HG03520 (cell line): ENCODE results near the gene SAMD1.
A peak's percentile ranks its signal among the peaks of the same experiment; 100 is the strongest.

Experiments used
- ATAC-seq: cut with Tn5 transposase; IDR thresholded peaks from one replicate; pipeline ENCODE4 v1.9.1; 2021; ENCODE audit warnings: mild to moderate bottlenecking, moderate library complexity; ENCODE audit not compliant: unreplicated experiment

Gene SAMD1

DNA sequence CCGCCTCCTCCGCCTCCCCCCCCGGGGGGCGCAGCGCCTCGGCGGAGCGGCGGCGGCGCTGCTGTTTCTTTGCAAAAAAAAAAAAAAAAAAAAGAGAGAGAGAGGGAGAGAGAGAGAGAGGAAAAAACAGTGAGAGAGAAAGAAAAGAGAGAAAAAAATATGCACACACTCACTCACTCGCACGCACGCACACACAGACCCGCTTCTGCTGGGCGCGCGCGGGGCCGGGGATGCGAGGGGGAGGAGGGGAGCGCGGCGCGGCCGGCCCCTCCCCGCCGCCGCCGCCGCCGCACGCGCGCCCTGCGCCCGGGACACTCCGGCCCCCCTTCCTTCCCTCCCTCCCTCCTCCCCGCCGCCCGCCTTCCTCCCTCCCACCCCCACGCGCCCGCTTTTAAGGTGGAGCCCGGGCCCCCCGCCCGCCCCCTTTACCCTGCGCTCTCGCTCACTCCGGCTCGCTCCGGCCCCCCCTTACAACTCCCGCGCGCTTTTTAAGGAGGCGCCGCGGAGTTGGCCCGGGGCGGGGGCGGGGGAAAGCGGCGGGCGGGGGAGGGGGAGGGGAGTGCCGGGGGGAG, at the start of gene SAMD1:
Gene SAMD1, minus strand, starts transcription at position 243 of the 572 bp plus-strand sequence.
- peak; percentile 20 for ATAC-seq

DNA sequence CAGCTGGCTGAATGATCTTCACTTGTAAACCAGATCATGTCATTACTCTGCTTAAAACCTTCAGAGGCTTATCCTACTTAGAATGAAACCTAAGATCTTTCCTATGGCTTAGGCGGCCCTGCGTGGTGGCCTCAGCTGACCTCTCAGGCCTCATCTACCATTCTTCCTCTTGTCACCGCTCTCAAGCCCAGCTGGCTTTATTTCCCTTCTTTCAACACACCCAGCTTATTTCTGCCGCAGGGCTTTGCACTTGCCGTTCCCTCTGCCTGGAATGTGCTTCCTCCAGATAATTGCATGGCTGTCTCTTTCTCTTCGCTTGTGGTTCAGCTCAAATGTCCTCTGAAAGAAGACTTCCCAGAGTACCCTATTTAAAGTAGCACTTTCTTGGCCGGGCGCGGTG, 49.4 kb upstream of the SAMD1 start:
- no peak for ATAC-seq

- ATAC-seq, result no peak
Observed at GRCh38 chr19:14138576-14139265, 48.2 kb upstream of the SAMD1 start.

GRCh38 chr19:14136509-14137281, 46.1 kb upstream of the SAMD1 start, which contains the start of gene ASF1B:
ASF1B (minus strand) TSS chr19:14136589; CDS start chr19:14136456, 133 bp downstream.
- peak; percentile 76 for ATAC-seq

GRCh38 chr19:14135985-14136508, 45.5 kb upstream of the SAMD1 start:
- no peak for ATAC-seq

DNA sequence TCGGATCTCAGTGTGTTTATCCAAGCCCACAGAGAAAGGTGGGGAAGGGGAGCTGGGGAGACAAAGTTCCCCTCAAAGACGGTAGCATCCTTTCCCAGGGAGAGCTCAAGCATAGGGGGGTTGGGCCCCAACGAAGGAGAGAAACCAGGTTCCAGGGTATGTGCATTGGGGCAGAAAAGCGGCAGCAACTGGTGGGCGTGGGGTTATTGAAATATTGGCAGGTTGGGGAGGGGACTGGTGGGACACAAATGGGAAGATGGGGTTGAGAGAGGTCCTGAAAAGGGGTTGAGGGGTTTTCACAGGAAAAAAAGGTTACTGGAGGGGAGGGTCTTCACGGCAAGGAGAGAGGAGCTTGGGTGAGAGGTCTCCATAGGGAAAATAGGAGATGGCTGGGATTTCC, 44.8 kb upstream of the SAMD1 start:
- ATAC-seq, result no peak

DNA sequence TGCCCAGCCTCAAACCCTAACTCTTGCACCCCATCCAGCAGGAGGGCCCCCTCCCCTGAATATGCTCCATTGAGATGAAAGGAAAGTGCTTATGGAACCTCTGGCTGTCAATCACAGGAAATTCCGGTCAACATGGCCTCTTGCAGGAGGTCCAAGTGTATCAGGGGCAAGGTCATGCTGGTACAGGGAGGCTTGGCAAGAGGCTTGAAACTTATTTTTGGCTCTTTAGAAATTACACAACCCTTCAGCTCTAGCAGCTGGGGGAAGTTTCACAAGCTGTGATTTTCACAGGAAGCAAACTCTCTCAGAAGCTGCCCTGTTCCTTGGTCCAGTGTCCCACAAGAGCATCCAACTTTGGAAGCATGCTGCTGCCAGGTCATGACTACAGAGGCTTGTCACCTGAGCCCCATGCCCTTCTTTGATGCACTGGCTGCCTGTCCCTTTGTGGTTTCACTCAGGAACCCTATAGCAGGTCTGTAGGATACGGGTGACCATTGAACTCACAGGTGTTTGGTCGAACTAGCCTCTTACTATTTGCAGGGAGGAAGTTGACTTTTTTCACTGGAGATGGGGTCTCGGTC, 37.5 kb upstream of the SAMD1 start:
- no peak for ATAC-seq

- ATAC-seq, result no peak
Observed at GRCh38 chr19:14127176-14127575, 36.6 kb upstream of the SAMD1 start.

DNA sequence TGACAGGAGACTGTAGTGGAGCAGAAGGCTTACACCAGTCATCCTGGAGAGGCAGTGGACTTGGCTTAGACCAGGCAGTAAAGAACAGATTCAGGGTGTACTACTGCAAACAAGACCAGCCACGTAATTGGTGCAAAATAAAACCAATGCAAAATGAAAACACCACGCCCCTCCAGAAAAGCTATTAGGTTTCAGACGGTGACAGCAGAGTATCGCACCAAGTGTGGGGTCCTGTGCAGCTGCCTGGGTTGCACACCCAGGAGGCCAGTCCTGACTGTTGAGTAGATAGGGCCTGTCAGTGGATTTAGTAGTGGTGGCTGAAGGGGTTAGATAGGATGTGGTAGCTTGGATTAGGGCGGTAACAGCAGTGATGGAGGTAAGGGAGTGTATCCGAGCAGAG, 32.4 kb upstream of the SAMD1 start:
- ATAC-seq, result no peak

DNA sequence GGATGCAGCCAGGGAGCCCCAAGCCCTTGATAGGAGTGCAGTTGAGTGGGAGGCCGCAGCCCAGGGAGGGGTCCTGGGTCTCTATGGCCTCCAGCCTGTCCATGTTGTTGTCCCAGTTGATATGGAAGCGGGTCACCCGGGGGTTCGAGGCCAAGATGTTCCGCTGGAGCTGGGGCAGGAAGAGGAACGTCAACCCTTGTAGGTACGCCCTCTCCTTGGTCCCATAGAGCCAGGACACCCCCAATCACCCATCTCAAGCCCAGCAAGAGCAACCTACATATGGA, 29.9 kb upstream of the SAMD1 start:
- no peak for ATAC-seq

GRCh38 chr19:14119644-14120496, 29.3 kb upstream of the SAMD1 start:
- no peak for ATAC-seq

- ATAC-seq, result no peak
Observed at GRCh38 chr19:14119146-14119545, 28.6 kb upstream of the SAMD1 start.

GRCh38 chr19:14118165-14119051, 27.9 kb upstream of the SAMD1 start:
- peak; percentile 19 for ATAC-seq

- peak; percentile 84 for ATAC-seq
Observed at GRCh38 chr19:14117668-14118164, 27.2 kb upstream of the SAMD1 start, which contains the start of gene PRKACA. PRKACA (minus strand) TSS chr19:14117762; CDS start chr19:14117547, 215 bp downstream.

DNA sequence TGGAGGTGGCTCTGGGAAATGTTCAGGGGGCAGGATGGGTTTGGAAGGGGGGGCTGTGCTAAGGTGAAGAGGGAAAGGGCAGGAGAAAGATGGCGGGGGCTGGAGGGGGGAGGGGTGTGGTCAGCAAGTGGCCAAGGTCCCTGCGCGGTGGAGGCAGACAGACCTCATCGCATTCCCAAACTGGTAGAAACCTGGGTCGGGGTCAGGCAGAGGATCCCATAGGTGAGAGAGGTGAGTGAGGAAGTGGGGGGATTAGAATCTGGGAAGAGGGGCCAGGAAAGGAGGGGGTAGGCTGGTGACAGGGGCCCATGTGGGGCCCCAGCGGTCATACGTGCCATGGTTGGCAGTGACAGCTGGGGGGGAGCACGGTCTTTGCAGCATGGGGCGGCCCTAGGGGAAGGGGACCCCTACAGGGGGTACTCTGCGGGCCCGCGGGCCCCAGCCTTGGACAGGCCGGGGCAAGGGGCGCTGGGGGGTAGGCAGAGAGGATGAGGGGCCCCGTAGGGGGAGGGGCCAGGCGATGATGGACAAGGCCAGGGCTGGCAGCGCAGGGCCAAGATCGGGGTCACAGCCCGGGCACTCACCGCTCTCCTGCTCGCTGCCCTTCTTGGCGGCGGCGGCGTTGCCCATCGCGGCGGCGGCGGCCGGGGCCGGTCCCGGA, 26.5 kb upstream of the SAMD1 start:
- ATAC-seq, result no peak

- no peak for ATAC-seq
Observed at GRCh38 chr19:14116525-14116917, 26.0 kb upstream of the SAMD1 start.

- ATAC-seq, result no peak
Observed at GRCh38 chr19:14115756-14116155, 25.2 kb upstream of the SAMD1 start.

DNA sequence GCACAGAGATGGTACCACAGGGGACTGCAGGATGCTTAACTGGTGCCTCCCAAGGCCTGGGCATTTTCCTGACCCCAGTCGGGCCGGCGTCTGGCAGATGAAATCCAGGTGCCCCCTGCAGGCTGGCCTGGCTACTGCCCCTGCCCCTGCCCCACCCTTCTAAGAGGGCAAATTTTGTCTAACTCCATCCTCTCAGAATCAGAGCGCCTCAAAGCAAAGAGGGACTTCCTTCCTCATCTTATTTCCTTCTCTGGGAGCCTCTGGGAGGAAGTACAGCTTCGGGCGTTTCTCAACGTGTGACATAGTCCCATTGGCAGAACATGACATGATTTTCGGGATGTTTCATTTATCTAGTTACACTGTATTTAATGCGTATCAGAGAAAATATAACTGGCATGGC, 24.3 kb upstream of the SAMD1 start:
- ATAC-seq, result no peak

- ATAC-seq, result no peak
Observed at GRCh38 chr19:14114439-14114838, 23.9 kb upstream of the SAMD1 start.
